ENCODE data around the gene KIFC3.
"Not testable (repeated sequence)": the region's sequence is repeated elsewhere in the genome, so short reads cannot be mapped to it uniquely, and the experiment has no call there.

The KIFC3 gene

GRCh38 chr16:57825298-57826044, 23.2 kb upstream of the KIFC3 start:
- no peak for DNase-seq (ENCODE audit: low read depth in 3 of 3)

- DNase-seq (ENCODE audit: low read depth in 3 of 3) = no peak
Observed at GRCh38 chr16:57824888-57825287, 22.6 kb upstream of the KIFC3 start.

- DNase-seq (ENCODE audit: low read depth in 3 of 3) = no peak
Observed at GRCh38 chr16:57823836-57824235, 21.5 kb upstream of the KIFC3 start.

DNA sequence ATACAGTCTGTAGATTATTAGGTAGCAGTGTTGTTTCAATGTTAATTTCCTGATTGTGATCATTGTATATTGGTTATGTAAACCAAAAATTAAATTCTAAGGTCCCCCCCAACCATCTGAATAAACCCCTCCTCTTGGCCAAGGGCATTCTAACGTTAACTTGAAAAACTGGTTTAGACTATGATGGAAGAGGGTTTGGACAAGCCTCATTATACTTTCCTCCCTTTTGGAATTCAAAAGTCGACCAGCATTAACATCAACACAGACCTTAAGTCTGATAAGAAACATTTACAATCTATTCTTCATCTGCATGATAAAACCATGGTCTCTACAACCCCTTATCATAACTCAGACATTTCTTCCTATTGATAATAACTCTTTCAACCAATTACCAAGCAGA, 20.6 kb upstream of the KIFC3 start:
- no peak for DNase-seq (ENCODE audit: low read depth in 3 of 3)

- DNase-seq (ENCODE audit: low read depth in 3 of 3) = no peak
Observed at GRCh38 chr16:57822018-57822553, 19.8 kb upstream of the KIFC3 start.

GRCh38 chr16:57821149-57821971, 19.1 kb upstream of the KIFC3 start:
- DNase-seq (ENCODE audit: low read depth in 3 of 3) = no peak

GRCh38 chr16:57818377-57819064, 16.2 kb upstream of the KIFC3 start:
- no peak for DNase-seq (ENCODE audit: low read depth in 3 of 3)

- DNase-seq (ENCODE audit: low read depth in 3 of 3) = no peak
Observed at GRCh38 chr16:57817680-57818079, 15.4 kb upstream of the KIFC3 start.

DNA sequence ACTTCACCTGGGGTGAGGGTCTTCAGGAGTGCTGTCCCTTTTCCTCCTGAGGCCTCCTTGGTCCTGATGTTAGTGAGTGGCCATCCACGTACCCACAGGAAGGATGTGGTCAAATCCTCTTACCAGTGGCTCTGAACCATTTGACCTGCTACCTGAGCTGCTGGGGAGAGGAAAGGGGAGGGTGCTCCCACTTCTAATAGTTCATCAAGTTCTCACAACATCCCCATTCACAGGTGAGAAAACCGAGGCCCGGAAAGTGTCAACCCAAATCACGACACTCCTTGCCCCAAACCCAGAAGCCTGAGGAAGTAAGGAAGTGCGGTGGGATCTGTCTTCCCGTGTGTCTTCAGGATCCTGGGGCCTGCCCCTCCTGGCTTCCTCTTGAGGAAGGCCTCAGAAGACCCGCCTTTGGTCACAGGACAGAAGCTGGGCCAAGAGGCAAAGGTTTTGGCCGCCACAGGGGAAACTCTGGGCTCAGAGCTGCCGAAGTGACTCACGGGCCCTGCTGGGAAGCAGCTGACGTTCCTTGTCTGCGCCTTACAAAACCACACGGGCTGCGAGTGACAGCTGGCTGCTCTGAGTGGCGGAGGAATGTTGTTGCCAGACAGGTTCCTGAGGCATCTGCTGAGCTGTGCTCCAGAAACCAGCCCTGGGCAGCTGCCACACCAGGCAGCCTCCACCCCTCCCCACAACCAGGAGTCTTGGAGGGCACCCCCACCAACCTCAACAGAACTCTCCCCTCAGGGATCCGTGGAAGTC, 13.9 kb upstream of the KIFC3 start:
- peak in 2 of 3 donors; percentile 14 to 27 for DNase-seq (ENCODE audit: low read depth in 3 of 3)

- no peak for DNase-seq (ENCODE audit: low read depth in 3 of 3)
Observed at GRCh38 chr16:57814896-57815295, 12.6 kb upstream of the KIFC3 start.

- no peak for DNase-seq (ENCODE audit: low read depth in 3 of 3)
Observed at GRCh38 chr16:57813466-57813865, 11.2 kb upstream of the KIFC3 start.

DNA sequence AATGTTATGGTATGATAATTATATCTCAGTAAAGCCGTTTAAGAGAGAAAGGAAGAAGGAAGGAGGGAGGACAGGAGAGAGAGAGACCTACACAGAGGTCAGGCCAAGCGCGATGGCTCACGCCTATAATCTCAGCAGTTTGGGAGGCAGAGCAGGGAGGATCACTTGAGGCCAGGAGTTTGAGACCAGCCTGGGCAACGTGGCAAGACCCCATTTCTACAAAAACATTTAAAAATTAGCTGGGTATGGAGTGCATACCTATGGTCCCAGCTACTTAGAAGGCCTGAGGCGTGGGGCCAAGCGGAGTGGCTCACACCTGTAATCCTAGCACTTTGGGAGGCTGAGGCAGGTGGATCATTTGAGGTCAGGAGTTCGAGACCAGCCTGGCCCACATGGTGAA, 9.0 kb upstream of the KIFC3 start:
- DNase-seq (ENCODE audit: low read depth in 3 of 3) = not testable (repeated sequence)

DNA sequence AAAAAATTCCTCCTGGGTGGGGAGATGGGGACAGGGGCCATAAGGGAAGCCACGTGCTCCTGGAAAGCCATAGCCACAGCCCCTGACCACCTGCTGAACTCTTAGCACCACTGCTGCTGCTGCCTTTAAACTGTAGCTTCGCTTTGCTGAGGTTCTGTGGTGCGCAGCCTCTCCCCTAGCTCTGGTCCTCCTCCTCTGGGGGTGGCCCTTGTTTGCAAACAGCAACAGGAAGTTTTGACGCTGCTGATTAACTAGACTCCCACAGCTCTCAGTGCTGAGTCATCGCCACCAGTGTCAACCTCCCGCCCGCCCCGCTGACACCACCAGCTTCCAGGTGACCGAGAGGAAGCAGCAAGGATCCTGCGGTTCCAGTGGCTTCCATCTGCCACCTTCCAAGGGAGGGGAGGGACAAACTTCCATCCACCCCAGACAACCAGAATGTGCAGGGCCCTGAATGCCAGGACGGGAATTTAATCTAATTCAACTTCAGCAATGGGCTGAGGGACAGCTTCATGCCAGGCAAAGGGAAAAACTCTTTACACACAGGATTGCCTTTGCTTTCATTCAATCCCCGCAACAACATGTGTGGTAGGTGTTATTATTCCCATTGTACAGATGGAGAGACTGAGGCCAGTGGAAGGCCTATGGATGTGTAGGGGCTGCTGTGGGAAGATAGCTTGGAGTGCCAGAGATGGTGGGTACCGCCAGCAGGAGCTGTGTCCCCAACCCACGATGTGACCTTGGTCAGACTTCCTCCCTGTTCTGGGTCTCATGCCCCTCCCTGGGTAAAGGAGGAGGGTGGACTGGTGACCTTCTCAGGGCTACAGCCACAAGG, 8.1 kb upstream of the KIFC3 start:
- DNase-seq (ENCODE audit: low read depth in 3 of 3) = peak; percentile 52 to 69 (median 52)

GRCh38 chr16:57809276-57810196, 7.2 kb upstream of the KIFC3 start:
- DNase-seq (ENCODE audit: low read depth in 3 of 3) = no peak

GRCh38 chr16:57808589-57809228, 6.4 kb upstream of the KIFC3 start:
- DNase-seq (ENCODE audit: low read depth in 3 of 3) = no peak

GRCh38 chr16:57807968-57808528, 5.8 kb upstream of the KIFC3 start:
- DNase-seq (ENCODE audit: low read depth in 3 of 3) = peak; percentile 26 to 57 (median 30)

GRCh38 chr16:57807252-57807967, 5.1 kb upstream of the KIFC3 start:
- no peak for DNase-seq (ENCODE audit: low read depth in 3 of 3)

DNA sequence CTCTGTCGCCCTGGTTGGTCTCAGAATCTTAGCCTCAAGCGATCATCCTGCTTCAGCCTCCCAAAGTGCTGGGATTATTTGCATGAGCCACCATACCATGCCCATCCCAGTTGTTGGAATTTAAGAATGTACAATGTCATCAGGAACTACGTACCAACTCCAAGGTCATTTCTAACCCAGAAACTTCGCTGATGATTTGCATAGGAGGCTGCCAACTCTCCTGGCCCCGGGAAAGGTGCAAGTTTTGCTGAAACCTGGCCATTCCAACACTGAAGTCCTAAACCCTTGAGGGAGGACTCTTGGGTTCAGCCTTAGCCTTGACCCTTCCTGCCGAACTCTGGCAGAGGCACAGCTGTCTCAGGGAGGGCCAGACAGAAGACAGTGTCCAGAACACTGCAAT, 2.9 kb upstream of the KIFC3 start:
- DNase-seq (ENCODE audit: low read depth in 3 of 3) = no peak

Measured in stimulated activated CD4-positive, alpha-beta T cell treated with anti-CD3 and anti-CD28 coated beads, TNF-alpha, amount 100 ng/mL, for 48 hours (primary cell).